HCT116 (cell line): ENCODE measurements around the gene KCNH2. TPM values are rescaled to one million over a fixed set of nuclear protein-coding genes. Genes with fewer than 3 reads are reported as not detected.

ENCODE experiments used
- ATAC-seq: fragments of 200-7000 bp; cut with Tn5 transposase; 2 replicates; pipeline ENCODE4 v1.9.1; 2020; ENCODE audit warnings: mild to moderate bottlenecking, moderate library complexity
- BruUV-seq: library from RNA; stranded (reverse); fragments of 400-500 nt; replicated peaks from 2 replicates; lab custom pipeline; 2021; lab: Mats Ljungman, UMichigan
- CTCF ChIA-PET: fragments of 300-600 bp; sonication (Branson Sonifier 250); formaldehyde crosslinking; loops from one replicate; lab custom pipeline; 2021; ENCODE audit warnings: antibody characterized with exemption; lab: Charles Lee
- POLR2A ChIA-PET: fragments of 300-600, 350-600 bp; sonication (Branson Sonifier 250); formaldehyde crosslinking; loops from one replicate; lab custom pipeline; 2021; ENCODE audit warnings: antibody characterized with exemption; lab: Charles Lee
- RAD21 ChIA-PET, 2 experiments: fragments of 300-600 bp; sonication (Branson Sonifier 250); formaldehyde crosslinking; loops; one replicate each; lab custom pipeline; 2023; ENCODE audit warnings: low total read pairs in 2 of 2; ENCODE audit not compliant: uncharacterized antibody in 2 of 2, unreplicated experiment in 2 of 2, low non-redundant PET in 1 of 2; lab: Charles Lee
- DNase-seq: peaks from one replicate; pipeline ENCODE4 v3.0.0-alpha.2; 2010; ENCODE audit warnings: low read depth, low spot score
- H2AFZ ChIP-seq: fragments of 200-600 bp; shearing (Covaris generic), sonication (generic); 2 replicates; pipeline ENCODE4 v1.6.1; 2017; ENCODE audit warnings: low read depth, mixed run types, mixed read lengths, antibody characterized with exemption, low read length; ENCODE audit not compliant: poor library complexity, severe bottlenecking
- H3K27ac ChIP-seq: 2 replicates; pipeline ENCODE4 v1.5.1; 2012; ENCODE audit warnings: low read depth, low read length
- H3K27me3 ChIP-seq: fragments of 200-600 bp; sonication (generic); 2 replicates; pipeline ENCODE4 v1.6.1; 2016; ENCODE audit warnings: mixed run types, low read length, mixed read lengths; ENCODE audit not compliant: insufficient read depth
- H3K36me3 ChIP-seq, 2 experiments: fragments of 200-500 bp in 1 of 2; fragments of 200-600 bp in 1 of 2; sonication (Bioruptor generic) in 1 of 2; sonication (generic) in 1 of 2; 2 replicates each; pipeline versions ENCODE4 v1.5.1 to v1.6.1; 2014 to 2016; ENCODE audit warnings: low read length in 2 of 2, inconsistent platforms in 1 of 2, mixed read lengths in 1 of 2, mixed run types in 1 of 2; ENCODE audit not compliant: insufficient read depth in 2 of 2, control insufficient read depth in 1 of 2
- H3K4me1 ChIP-seq, 2 experiments: fragments of 200-600 bp in 1 of 2; sonication (generic) in 1 of 2; 2 replicates each; pipeline versions ENCODE4 v1.5.1 to v1.6.1; 2012 to 2017; ENCODE audit warnings: low read length in 2 of 2, inconsistent platforms in 1 of 2, mild to moderate bottlenecking in 1 of 2, mixed read lengths in 1 of 2, mixed run types in 1 of 2, moderate library complexity in 1 of 2; ENCODE audit not compliant: insufficient read depth in 2 of 2, control insufficient read depth in 1 of 2
- H3K4me2 ChIP-seq: fragments of 200-600 bp; sonication (generic); 2 replicates; pipeline ENCODE4 v1.6.1; 2017; ENCODE audit warnings: mixed run types, low read length, mixed read lengths
- H3K4me3 ChIP-seq, 2 experiments: fragments of 200-600 bp in 1 of 2; sonication (generic) in 1 of 2; replicated peaks in 1 of 2; 2 replicates each; pipeline ENCODE4 v1.5.1; 2011 to 2016; ENCODE audit warnings: low read length in 2 of 2, control low read depth in 1 of 2, low read depth in 1 of 2, mild to moderate bottlenecking in 1 of 2, mixed read lengths in 1 of 2, mixed run types in 1 of 2
- H3K79me2 ChIP-seq: fragments of 200-600 bp; sonication (generic); 2 replicates; pipeline ENCODE4 v1.6.1; 2017; ENCODE audit warnings: mild to moderate bottlenecking, mixed run types, low read length, moderate library complexity, mixed read lengths; ENCODE audit not compliant: insufficient read depth
- H3K9ac ChIP-seq: fragments of 200-600 bp; sonication (generic); 2 replicates; pipeline ENCODE4 v1.6.1; 2016; ENCODE audit warnings: low read length, mixed read lengths
- H3K9me2 ChIP-seq: fragments of 200-600 bp; sonication (generic), shearing (Covaris generic); 2 replicates; pipeline ENCODE4 v1.6.1; 2017; ENCODE audit warnings: mixed run types, mild to moderate bottlenecking, moderate library complexity; ENCODE audit not compliant: insufficient read depth
- H3K9me3 ChIP-seq, 2 experiments: fragments of 200-500 bp in 1 of 2; fragments of 200-600 bp in 1 of 2; sonication (Bioruptor generic) in 1 of 2; sonication (generic) in 1 of 2; 2 replicates each; pipeline ENCODE4 v1.6.1; 2014 to 2017; ENCODE audit warnings: low read length in 2 of 2, mixed read lengths in 2 of 2, inconsistent platforms in 1 of 2, low read depth in 1 of 2, mild to moderate bottlenecking in 1 of 2, mixed run types in 1 of 2, moderate library complexity in 1 of 2; ENCODE audit not compliant: control insufficient read depth in 1 of 2, insufficient read depth in 1 of 2
- H4K20me1 ChIP-seq: fragments of 200-600 bp; sonication (generic), shearing (Covaris generic); 2 replicates; pipeline ENCODE4 v1.6.1; 2017; ENCODE audit warnings: mixed run types, mild to moderate bottlenecking, moderate library complexity; ENCODE audit not compliant: insufficient read depth
- CBX3 ChIP-seq: IDR thresholded peaks from 2 replicates; pipeline ENCODE4 v1.6.1; 2012; ENCODE audit warnings: low read depth
- FOSL1 ChIP-seq: IDR thresholded peaks from 2 replicates; pipeline ENCODE4 v1.6.1; 2012; ENCODE audit warnings: low read depth
- POLR2AphosphoS5 ChIP-seq: IDR thresholded peaks from 2 replicates; pipeline ENCODE4 v1.6.1; 2011; ENCODE audit warnings: mild to moderate bottlenecking, low read depth, low read length, moderate library complexity
- RAD21 ChIP-seq: IDR thresholded peaks from 2 replicates; pipeline ENCODE4 v1.6.1; 2012; ENCODE audit warnings: low read depth, mild to moderate bottlenecking
- SIN3A ChIP-seq: IDR thresholded peaks from 2 replicates; pipeline ENCODE4 v1.6.1; 2012; ENCODE audit warnings: low read depth
- SRF ChIP-seq: IDR thresholded peaks from 2 replicates; pipeline ENCODE4 v1.6.1; 2012; ENCODE audit warnings: low read depth
- TCF7L2 ChIP-seq: IDR thresholded peaks from 2 replicates; pipeline ENCODE4 v1.7.0; 2011; ENCODE audit warnings: borderline replicate concordance, inconsistent platforms; ENCODE audit not compliant: insufficient read depth, insufficient read length; ENCODE audit errors: extremely low read depth
- ZFX ChIP-seq: fragments of 450-650 bp; IDR thresholded peaks from 2 replicates; pipeline ENCODE4 v1.6.1; 2017
- ZNF274 ChIP-seq: fragments of 200-500 bp; sonication (Bioruptor generic); IDR thresholded peaks from 2 replicates; pipeline ENCODE4 v1.6.1; 2014; ENCODE audit warnings: mild to moderate bottlenecking, low read depth, low read length, inconsistent platforms
- intact Hi-C: fragments of 100-400 bp; cut with micrococcal nuclease; formaldehyde crosslinking; loops from 2 replicates; pipeline ENCODE4 v1.10.0; 2022
- total RNA-seq: library from RNA; stranded (reverse); gene quantifications from one replicate; pipeline ENCODE4 v1.2.1, GENCODE V29; 2021; ENCODE audit not compliant: unreplicated experiment
- TF ChIP-seq, protein P1 (sequence below): IDR thresholded peaks from 2 replicates; pipeline ENCODE4 v1.6.1; 2011; ENCODE audit warnings: mild to moderate bottlenecking, low read length, moderate library complexity; ENCODE audit not compliant: insufficient replicate concordance; ENCODE audit errors: extremely low read depth
- TF ChIP-seq, protein P2 (sequence below): IDR thresholded peaks from 2 replicates; pipeline ENCODE4 v1.6.1; 2012

The KCNH2 gene
- total RNA-seq, 1 experiment from 2014 or later = 9.7 TPM

- CTCF ChIA-PET = interaction anchor here (1.0 to 5.2 kb wide), 7 partner anchors 8 to 98 kb away, joined by 3 to 59 read pairs (median 4); partner anchors contain the start of gene ABCB8
- BruUV-seq = no TSS peak
- RAD21 ChIA-PET = interaction anchor here in 1 of 2 experiments (1.0 kb wide), 1 partner anchor 55 kb away, joined by 3 read pairs; no protein-coding TSS in a partner anchor
Measured at GRCh38 chr7:151017370-151017952, 39.3 kb upstream of the KCNH2 start.

DNA sequence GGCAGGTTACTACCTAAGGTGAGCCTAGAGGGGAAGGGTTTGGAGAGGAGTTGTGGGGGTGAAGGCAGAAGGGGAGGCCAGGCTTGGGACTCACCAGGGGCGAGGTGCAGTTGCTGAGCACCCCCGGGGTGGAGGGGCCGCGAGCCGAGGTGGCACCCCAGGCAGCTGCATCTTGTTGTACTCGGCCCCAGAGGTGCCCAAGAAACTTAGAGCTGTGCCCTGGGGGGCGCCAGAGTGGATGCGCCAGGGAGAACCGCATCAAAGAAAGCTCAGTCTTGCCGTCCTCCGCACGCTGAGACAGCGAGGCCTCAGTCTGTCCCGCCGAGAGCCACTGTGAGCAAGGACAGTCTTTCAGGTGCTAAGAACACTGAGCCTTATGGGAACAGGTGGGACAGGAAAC lies 38.8 kb upstream of the KCNH2 start:
- intact Hi-C loops = loop anchor here (5.0 to 10.0 kb wide), 2 partner anchors 120 to 242 kb away; no protein-coding TSS in a partner anchor
- Histone ChIP-seq H3K36me3 (no peaks in the 10 kb centered on the region), H3K27me3 (no peaks in the 10 kb centered on the region), H3K79me2 (no peaks in the 10 kb centered on the region), H4K20me1 (no peaks in the 10 kb centered on the region), H3K4me2 (no peak overlapping the region), H3K9me2 (no peaks in the 10 kb centered on the region), H3K27ac (no peak overlapping the region), H3K4me1 (peaks cover 0 to 34% of the 10 kb centered on the region in 2 experiments; a peak in 2 of 4 replicates), H2AFZ (no peak overlapping the region), H3K4me3 (no peak overlapping the region), H3K9me3 (no peaks in the 10 kb centered on the region), H3K9ac (no peak overlapping the region)
- no peak for DNase-seq
- POLR2A ChIA-PET = no interaction called here
- RAD21 ChIA-PET = no interaction called here
- ATAC-seq = no peak
- BruUV-seq = no TSS peak
- TF ChIP-seq ZFX (no peak), RAD21 (no peak), TCF7L2 (no peak), FOSL1 (no peak), ZNF274 (no peak), SIN3A (no peak), CBX3 (no peak)
- TF ChIP-seq, protein P1, sequence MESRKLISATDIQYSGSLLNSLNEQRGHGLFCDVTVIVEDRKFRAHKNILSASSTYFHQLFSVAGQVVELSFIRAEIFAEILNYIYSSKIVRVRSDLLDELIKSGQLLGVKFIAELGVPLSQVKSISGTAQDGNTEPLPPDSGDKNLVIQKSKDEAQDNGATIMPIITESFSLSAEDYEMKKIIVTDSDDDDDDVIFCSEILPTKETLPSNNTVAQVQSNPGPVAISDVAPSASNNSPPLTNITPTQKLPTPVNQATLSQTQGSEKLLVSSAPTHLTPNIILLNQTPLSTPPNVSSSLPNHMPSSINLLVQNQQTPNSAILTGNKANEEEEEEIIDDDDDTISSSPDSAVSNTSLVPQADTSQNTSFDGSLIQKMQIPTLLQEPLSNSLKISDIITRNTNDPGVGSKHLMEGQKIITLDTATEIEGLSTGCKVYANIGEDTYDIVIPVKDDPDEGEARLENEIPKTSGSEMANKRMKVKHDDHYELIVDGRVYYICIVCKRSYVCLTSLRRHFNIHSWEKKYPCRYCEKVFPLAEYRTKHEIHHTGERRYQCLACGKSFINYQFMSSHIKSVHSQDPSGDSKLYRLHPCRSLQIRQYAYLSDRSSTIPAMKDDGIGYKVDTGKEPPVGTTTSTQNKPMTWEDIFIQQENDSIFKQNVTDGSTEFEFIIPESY = no peak
- CTCF ChIA-PET = interaction anchor here (1.0 to 2.0 kb wide), 4 partner anchors 8 to 68 kb away, joined by 3 to 7 read pairs (median 4); partner anchors contain the start of gene ABCB8

More at GRCh38 chr7:151017370-151017952, 39.3 kb upstream of the KCNH2 start:
- Histone ChIP-seq H3K4me3 (no peak overlapping the region), H3K9me3 (no peaks in the 10 kb centered on the region), H3K79me2 (no peaks in the 10 kb centered on the region), H3K9ac (no peak overlapping the region), H3K27me3 (no peaks in the 10 kb centered on the region), H3K4me2 (peak overlapping the region; percentile 60; the same call in 1 of the 2 replicates), H3K36me3 (no peaks in the 10 kb centered on the region), H3K27ac (no peak overlapping the region), H4K20me1 (no peaks in the 10 kb centered on the region), H3K9me2 (no peaks in the 10 kb centered on the region), H2AFZ (no peak overlapping the region), H3K4me1 (peaks cover 0 to 29% of the 10 kb centered on the region in 2 experiments; a peak in 2 of 4 replicates)
- POLR2A ChIA-PET = interaction anchor here (2.0 kb wide), 1 partner anchor 43 kb away, joined by 5 read pairs; no protein-coding TSS in a partner anchor
- peak; percentile 2; the same call in 1 of the 2 replicates for ATAC-seq
- TF ChIP-seq POLR2AphosphoS5 = no peak
- no peak for TF ChIP-seq SRF
- no peak for TF ChIP-seq RAD21
- TF ChIP-seq, protein P2, sequence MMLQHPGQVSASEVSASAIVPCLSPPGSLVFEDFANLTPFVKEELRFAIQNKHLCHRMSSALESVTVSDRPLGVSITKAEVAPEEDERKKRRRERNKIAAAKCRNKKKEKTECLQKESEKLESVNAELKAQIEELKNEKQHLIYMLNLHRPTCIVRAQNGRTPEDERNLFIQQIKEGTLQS = no peak
- DNase-seq = no peak
- intact Hi-C loops = loop anchor here (5.0 to 10.0 kb wide), 2 partner anchors 120 to 243 kb away; no protein-coding TSS in a partner anchor
